22Rv1 (cell line): ENCODE results near the gene RPTOR.

Source experiments
- H3K27ac ChIP-seq: fragments of 450-650 bp; 2 replicates; pipeline ENCODE4 v1.5.1; 2017
- ZFX ChIP-seq: fragments of 450-650 bp; IDR thresholded peaks from 2 replicates; pipeline ENCODE4 v1.6.1; 2017; ENCODE audit warnings: antibody characterized with exemption, borderline replicate concordance
- TF ChIP-seq, protein P1 (sequence below): fragments of 450-650 bp; IDR thresholded peaks from 2 replicates; pipeline ENCODE4 v1.5.1; 2017; ENCODE audit warnings: mild to moderate bottlenecking

The RPTOR gene

DNA sequence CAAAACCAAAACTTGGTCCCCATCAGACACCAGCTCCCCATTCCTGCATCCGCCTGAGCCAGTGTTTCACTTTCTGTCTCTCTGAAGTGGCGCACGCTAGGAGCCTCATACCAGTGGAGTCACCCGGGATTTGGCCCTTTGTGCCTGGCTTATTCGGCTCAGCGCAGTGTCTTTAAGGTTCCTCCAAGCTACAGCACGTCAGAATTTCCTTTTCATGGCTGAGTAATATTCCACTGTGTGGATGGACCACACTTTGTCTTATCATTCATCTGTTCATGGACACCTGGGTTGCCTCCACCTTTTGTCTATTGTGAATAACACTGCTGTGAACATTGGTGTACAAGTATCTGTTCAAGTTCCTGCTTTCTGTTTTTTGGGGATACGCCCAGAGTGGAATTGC, 401.8 kb downstream of the RPTOR start:
- TF ChIP-seq, protein P1, sequence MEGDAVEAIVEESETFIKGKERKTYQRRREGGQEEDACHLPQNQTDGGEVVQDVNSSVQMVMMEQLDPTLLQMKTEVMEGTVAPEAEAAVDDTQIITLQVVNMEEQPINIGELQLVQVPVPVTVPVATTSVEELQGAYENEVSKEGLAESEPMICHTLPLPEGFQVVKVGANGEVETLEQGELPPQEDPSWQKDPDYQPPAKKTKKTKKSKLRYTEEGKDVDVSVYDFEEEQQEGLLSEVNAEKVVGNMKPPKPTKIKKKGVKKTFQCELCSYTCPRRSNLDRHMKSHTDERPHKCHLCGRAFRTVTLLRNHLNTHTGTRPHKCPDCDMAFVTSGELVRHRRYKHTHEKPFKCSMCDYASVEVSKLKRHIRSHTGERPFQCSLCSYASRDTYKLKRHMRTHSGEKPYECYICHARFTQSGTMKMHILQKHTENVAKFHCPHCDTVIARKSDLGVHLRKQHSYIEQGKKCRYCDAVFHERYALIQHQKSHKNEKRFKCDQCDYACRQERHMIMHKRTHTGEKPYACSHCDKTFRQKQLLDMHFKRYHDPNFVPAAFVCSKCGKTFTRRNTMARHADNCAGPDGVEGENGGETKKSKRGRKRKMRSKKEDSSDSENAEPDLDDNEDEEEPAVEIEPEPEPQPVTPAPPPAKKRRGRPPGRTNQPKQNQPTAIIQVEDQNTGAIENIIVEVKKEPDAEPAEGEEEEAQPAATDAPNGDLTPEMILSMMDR = no peak
- TF ChIP-seq ZFX = no peak
- no peak overlapping the region for H3K27ac ChIP-seq

DNA sequence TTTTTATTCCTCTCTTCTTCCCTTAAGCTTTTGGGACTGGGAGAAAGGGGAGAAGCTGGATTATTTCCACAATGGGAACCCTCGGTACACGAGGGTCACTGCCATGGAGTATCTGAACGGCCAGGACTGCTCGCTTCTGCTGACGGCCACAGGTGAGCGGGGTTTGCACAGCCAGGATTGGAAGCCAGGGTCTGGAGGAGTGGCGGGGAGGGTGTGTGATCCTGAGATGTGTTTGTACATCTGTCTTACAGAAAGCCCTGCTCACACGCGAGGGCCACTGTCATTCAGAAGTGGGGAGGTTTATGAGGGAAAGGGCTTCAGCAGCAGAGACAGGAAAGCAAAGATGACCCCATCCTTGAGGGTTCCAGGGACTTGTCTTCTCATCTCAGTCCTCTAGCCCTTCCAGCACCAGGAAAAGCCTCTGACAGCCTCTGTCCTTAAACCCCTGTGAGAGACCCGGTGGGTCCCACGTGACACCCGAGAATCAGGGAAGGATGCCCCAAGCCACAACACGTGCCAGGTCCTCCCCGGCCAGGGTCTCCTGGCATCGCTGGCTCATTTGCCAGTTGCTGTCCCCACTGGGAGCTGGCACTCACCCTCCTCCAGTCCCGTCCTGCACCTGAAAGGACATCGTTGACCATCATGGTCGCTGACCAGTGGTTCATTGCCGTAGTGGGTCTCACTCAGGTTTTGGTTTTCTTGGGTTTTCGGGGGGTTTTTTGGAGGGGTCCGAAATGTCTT, 402.7 kb downstream of the RPTOR start:
- TF ChIP-seq, protein P1 = no peak
- TF ChIP-seq ZFX = no peak
- no peak overlapping the region for H3K27ac ChIP-seq

DNA sequence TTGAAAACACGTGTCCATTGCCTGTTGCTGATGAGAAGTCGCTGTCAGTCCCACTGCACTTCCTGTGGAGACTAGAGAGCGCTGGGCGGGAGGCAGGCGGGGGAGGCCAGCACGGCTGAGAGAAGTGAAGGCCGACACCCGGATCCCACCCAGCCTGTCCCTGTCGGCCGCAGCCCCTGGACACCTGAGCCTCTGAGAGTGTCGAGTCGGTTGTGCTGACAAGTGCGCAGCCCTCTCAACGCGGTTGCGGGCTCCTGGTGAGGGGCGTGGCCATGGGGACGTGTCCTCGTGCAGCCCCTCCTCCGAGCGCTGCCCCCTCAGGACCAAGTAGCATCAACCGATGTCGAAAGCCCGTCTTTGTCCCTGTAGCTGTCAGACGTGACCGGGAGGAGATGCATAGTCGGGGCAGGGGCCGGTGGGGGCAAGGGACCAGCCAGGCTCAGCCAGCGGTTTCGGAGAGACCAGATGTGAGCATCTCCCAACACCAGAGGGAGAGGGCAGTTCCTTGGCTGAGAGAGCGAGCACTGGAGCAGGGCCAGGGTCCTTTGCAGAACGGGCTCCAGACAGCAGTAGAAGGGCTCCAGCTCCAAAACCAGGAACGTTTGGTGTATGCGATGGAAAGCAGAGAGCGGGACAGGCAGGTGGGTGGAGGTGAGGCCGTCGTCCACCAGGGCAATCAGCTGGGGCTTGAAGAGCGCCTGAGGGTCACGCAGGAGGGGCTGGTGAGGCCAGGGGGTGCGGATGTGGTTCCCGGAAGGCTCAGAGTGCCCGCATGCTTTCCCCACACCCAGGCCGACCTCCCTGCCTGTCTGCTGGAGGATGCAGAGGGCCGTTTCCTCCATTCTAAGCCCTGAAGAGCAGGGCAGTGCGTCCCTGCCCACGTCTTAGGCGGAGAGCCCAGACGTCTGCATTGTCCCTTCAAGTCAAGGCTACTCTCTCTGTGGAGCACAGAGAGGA, 403.7 kb downstream of the RPTOR start:
- TF ChIP-seq, protein P1 = no peak
- no peak for TF ChIP-seq ZFX
- no peak overlapping the region for H3K27ac ChIP-seq

DNA sequence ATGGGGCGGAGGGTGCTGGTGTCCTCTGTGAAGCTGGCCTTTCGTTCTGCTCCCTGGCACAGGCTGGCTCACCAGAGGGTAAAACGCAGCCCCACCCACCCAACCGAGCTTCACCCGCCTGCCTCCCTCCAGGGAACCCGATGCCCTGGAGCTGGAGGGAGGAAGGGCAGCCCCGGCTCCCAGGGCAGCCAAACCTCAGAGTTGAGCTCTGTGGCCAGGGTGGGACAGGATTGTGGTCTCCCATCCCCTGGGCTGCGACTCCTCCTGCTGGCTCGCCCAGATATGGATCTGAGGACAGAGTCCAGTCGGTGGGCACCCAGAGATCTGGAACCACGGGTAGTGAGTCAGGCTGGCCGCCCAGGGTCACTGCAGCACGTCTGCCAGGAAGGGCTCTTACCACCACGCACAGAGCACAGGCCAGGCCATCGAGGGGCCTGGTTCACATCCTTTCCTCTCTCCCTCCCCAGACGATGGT, 404.4 kb downstream of the RPTOR start:
- TF ChIP-seq, protein P1 = no peak
- TF ChIP-seq ZFX = no peak
- H3K27ac ChIP-seq = no peak overlapping the region

DNA sequence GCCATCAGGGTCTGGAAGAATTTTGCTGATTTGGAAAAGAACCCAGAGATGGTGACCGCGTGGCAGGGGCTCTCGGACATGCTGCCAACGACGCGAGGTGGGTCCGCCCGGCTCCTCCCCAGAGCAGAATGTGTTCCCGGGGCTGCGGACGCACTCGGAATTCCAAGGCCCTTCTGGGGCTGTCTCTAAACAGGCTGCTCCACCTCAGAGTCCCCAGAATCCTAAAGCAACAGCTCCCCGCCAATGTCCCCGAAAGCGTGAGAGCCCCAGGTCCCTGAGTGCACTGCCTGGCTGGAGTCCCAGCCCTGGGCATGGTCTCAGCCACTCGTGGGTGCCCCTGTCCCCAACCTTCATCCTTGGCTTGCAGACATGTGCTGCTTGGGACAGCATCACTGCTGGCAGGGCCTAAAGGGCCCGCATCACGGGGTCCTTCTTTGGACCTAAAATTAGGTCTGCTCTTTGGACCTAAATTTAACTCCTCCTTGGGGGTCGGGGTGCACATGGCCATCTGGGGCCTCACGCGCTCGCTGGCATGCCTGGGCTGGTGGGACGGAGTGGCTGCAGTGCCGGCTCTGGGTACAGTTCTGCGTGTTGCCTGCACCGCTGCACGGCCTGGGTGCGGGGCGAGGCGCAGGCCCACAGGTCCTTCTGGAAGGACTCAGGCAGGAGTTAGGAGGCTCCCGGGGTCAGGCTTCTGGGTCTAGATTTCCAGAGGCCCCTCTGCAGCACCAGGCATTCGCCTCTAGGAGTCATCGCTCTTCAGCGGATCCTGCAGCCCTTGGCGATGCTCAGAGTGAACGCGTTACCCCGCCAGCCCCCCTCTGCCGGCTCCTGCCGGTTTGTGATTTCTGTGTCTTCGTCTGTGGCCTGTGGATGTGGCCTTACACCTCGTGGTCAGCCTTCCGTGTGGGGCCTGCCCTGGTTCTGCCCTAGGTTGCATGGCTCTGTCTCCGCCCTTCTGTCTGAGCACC, 405.1 kb downstream of the RPTOR start:
- no peak overlapping the region for H3K27ac ChIP-seq
- TF ChIP-seq, protein P1 = no peak
- TF ChIP-seq ZFX = no peak

DNA sequence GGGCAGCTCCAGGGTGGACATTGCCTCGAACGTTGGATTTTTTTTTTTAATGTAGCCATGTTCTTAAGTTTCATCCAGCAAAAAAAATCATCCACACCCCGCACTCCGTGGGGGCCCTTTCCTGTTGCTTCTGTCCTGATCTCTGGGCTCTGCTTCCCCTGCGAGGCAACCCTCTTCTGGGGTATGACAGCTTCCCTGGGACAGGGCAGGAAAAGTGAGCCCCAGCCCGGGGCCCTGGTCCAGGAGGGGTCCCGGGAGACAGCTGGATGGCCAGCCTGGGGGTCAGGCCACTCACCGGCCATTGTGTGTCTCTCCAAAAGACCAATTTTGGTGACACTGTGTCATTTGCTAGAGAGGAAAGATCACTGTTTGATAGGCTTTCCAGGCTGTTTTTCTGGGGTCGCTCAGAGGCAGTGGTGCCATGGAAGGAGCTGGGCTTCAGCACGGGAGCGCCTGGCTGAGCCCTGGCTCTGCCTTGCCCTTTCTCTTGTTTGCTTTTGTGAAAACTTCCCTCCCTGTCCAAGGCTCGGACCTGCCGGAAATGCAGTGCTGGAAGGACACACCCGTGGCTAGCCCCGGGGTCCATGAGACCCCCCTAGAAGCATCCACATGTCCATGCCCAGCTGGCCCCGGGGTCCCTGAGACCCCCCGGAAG, 406.0 kb downstream of the RPTOR start:
- H3K27ac ChIP-seq = no peak overlapping the region
- TF ChIP-seq, protein P1 = no peak
- TF ChIP-seq ZFX = no peak
